DMS114 treated with DMSO at 0.1 percent for 48 hours (cell line): Measurements from ENCODE around the gene CTNNBL1.
"Not testable (repeated sequence)": the region's sequence is repeated elsewhere in the genome, so short reads cannot be mapped to it uniquely, and the experiment has no call there.

Source experiments
- DNase-seq: peaks from one replicate; lab custom pipeline; 2025; ENCODE audit not compliant: unreplicated experiment; lab: John Stamatoyannopoulos, UW

The CTNNBL1 gene

GRCh38 chr20:37677969-37678861 lies 15.6 kb upstream of the CTNNBL1 start:
- no peak for DNase-seq

GRCh38 chr20:37679751-37680150 lies 14.1 kb upstream of the CTNNBL1 start:
- DNase-seq = not testable (repeated sequence)

DNA sequence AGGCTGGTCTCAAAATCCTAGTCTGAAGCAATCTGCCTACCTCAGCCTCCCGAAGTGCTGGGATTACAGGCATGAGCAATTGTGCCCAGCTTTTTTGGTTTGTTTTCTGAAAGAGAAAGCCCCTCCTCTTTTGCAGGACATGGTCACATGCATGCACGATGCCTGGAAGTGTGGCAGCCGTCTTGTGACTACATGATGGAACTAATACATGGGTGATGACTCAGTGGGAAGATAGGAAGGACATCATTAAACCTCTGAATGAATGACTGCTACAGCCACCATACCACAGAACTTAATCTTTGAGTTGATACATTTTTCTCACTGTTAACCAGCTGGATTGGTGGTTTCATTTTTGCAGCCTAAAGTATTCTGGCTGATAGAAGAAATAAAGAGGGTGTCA lies 13.4 kb upstream of the CTNNBL1 start:
- no peak for DNase-seq

GRCh38 chr20:37681384-37682112 lies 12.3 kb upstream of the CTNNBL1 start:
- no peak for DNase-seq

DNA sequence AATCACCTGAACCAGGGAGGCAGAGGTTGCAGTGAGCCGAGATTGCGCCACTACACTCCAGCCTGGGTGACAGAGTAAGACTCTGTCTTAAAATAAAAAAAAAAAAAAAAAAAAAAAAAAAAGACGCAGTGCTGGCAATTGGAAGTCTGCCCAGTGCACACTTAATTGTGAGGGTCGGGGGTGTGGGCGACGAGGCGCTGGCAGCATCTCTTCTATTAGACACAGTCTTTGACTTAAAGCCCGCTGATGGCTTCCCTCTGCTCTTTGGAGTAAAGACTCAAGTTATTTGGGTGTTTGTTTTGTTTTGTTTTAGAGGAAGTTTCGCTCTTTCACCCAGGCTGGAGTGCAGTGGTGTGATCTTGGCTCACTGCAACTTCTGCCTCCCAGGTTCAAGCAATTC lies 10.7 kb upstream of the CTNNBL1 start:
- not testable (repeated sequence) for DNase-seq

GRCh38 chr20:37686762-37687477 lies 6.9 kb upstream of the CTNNBL1 start:
- DNase-seq = no peak

- no peak for DNase-seq
These were observed 6.4 kb upstream of the CTNNBL1 start for GRCh38 chr20:37687478-37687805.

DNA sequence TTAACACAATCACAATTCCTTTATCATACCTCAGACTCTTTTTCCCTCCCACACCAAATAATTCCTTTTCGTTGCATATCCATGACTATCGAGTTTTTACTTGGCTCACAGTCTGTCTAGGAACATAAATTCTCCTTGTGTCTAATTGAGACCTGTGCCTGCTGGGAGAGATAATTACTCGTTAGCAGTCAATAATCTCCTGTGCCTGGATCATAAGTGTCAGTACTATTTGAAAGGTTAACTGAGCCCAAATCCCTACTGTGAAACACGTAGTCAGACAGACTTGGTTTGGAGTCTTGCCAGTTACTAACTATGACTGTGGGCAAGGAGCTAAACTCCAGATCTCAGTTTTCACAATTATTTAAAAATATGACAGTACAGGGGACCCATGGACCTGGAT lies 5.7 kb upstream of the CTNNBL1 start:
- no peak for DNase-seq

- no peak for DNase-seq
These were observed 3.0 kb upstream of the CTNNBL1 start for GRCh38 chr20:37690626-37691369.

GRCh38 chr20:37692459-37693166 lies 1.2 kb upstream of the CTNNBL1 start:
- no peak for DNase-seq

DNA sequence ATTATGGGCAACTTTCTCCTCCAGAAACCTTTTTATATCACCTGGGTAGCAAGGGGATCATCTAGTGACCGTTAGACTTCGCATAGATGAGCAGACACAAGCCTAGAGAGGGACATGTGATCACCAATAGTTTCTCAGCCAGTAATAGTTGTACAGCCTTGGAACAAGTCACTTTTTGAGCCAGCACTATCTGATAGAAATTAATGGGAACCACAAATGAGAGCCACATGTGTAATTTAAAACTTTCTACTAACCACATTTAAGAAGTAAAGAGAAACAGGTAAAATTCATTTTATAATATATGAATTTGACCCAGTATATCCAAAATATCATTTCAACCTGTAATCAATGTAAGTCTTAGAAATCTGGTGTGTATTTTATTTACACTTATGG lies 592 bp upstream of the CTNNBL1 start:
- no peak for DNase-seq

- no peak for DNase-seq
These were observed 2.0 kb downstream of the CTNNBL1 start for GRCh38 chr20:37695684-37696342.

DNA sequence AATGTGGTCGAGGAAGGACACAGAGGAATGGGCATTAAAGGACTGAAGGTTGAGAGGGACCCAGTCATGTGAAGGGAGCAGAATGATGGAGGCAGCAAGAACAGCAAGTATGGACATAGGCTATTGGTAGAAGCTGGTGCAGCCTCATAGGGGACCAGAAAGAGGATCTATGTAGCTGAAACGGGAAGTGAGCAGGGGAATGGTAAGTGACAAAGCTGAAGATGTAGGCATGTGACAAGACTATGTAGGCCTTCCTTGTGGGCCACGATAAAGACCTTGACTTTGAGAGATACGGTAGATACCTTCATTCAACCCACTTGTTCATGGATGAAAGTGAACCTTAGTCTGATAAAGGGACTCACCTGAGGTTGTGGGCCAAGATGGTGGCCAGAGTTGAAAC lies 3.5 kb downstream of the CTNNBL1 start:
- DNase-seq = no peak

DNA sequence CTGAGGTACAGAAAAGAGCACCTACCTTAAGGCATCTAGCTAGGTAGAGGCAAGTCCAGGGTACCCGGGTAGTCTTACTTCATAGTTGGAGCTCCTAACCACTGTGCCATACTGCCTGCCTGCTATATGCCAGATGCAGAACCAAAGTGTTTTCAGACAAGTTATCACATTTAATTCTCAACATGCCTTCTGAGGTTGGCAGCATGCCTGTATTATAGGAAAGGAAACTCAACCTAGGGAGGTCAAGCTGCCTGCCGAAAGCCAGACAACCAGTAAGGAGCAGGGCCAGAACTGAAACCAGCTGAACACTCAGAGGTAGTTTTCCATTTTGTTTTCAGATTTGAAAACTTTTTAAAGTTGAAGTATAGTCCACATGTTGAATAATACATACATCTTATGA lies 5.4 kb downstream of the CTNNBL1 start:
- no peak for DNase-seq

DNA sequence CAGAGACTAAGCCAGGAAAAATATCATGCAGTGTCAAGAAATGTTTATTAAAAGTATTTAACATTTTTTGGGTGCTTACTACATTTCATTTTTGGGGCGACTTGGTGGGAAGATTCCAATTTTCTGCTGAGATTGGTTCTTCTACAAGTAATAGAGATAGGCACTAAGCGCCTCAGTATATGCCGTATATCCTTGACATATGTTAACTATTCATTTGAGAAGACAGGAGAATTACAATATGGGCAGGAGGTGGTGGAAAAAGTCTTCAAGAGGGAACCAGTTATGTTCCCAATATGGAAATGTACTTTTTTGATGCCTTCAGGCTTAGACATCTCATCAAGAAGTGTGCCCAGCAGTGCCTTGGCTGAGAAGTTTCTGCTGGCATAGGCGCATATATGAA lies 6.5 kb downstream of the CTNNBL1 start:
- DNase-seq = no peak

DNA sequence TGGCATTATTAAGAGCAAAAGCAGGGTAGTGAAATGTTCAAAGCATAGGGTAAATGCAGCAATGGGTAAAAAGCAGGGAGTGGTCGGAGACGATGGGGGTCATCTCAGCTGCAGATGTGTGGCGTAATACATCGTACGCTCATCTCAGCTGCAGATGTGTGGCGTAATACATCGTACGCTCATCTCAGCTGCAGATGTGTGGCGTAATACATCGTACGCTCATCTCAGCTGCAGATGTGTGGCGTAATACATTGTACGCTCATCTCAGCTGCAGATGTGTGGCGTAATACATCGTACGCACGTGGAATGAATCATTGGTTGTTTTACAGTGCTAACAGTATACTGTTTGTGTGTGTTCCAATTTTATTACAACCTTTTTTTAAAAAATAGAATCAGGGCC lies 7.8 kb downstream of the CTNNBL1 start:
- not testable (repeated sequence) for DNase-seq

GRCh38 chr20:37702403-37703034 lies 8.7 kb downstream of the CTNNBL1 start:
- no peak for DNase-seq

DNA sequence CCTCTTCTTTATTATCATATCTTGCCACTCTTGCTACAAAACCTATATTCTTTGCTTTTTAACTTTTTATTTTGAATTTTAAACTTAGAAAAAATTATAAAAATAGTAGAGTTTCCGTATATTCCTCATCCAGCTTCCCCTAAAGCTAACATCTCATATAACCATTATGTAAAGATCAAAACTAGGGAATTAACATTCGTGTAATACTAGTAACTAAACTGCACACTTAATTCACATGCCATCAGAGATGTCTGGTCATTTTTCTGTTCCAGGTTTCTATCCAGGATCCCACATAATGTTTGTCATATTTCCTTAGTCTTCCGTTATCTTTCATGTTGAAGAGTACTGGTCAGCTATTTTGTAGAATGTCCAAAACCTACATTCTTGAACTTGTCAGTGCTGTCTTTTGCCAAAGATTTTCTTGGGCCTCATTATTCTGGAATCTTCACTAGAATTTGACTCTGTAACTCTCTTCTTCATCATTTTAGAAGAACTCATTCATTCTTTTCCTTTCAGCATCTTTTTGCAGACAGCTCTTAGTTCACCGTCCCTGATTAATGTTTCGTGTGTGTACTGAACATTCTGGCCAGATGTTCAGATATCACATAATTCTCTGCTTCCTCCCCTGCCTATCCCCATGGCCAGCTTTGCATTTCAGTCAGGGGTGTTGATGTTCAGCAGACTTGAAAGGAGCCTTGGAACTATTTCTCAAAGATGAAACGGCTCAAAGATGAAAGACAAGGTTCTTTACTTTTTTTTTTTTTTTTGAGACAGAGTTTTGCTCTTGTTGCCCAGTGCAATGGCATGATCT lies 9.4 kb downstream of the CTNNBL1 start:
- DNase-seq = no peak

- DNase-seq = no peak
These were observed 11.1 kb downstream of the CTNNBL1 start for GRCh38 chr20:37704955-37705354.
